Frontal cortex (tissue), 4 donors: ENCODE results near the gene AGBL4. TPM values are rescaled to one million over a fixed set of nuclear protein-coding genes. Genes with fewer than 3 reads are reported as not detected.

Source experiments
- DNase-seq, 2 donors: peaks; one replicate each; pipeline ENCODE4 v3.0.0; 2012; ENCODE audit warnings: low spot score in 2 of 2
- FAIRE-seq: peaks from 2 replicates; lab custom pipeline; 2012; peaks lifted over from hg19 to GRCh38; lab: Jason Lieb, UNC
- total RNA-seq: library from RNA; depleted of rRNA; stranded (reverse); fragments of >200 nt; gene quantifications from one replicate; pipeline ENCODE4 v1.2.3, GENCODE V29; 2014
- donor health status: control.
- donor health status: control.
- donor health status: control.

The AGBL4 gene
- total RNA-seq, 1 donor from 2014 or later: 3.3 TPM

- DNase-seq (no peak), FAIRE-seq (no peak)
Measured at GRCh38 chr1:48684381-48684780, 1339.4 kb downstream of the AGBL4 start.

- FAIRE-seq: no peak
- no peak for DNase-seq
Measured at GRCh38 chr1:48683839-48684238, 1339.9 kb downstream of the AGBL4 start.

GRCh38 chr1:48681476-48682305, 1342.1 kb downstream of the AGBL4 start:
- no peak for DNase-seq
- FAIRE-seq: no peak

DNA sequence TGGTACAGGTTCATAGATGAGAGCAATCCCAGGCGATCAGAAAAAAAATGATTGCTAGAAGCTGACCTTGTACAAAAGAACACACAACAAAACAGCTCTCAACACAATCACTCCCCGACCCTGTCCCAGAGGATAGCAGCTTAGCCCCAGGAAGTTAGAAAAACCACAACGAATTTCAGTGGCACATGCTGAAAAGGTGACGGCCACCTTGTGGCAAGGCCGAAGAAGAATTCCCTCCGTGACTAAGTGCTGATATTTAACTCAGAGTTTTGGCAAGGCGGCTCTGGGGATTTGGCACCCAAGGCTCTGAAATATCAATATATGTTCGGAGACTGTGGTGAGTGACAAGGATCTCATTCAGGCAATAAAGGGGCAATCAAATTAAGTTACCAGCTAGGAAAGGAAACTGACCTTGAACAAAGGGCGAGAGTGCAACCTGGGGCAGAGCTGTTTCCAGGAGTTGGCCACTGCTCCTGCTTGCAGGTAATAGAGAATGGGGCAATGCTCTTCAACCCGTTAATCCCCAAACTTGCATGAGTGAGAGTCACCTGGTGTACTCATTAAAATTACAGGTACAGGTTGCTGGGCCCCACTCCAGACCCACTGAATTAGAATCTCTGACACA, 1343.2 kb downstream of the AGBL4 start:
- no peak for DNase-seq

DNA sequence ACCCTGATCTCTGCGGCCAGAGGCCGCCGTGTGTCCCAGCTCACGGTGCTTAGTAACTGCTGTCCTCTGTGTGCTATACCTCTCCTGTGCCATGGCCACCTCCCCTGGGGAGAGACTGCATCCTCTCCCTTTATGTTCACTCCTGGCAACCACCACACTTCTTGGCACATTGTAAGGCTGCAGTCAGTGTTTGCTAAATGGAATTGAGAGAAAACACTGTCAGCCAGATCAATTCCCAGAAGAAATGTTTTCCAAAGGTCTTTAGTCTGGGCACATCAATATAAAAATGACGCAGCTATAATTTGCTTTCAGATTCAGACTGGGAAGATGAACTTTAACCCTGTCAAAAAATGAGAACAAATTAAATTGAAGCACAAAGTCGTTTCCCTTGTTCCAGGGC, 1343.9 kb downstream of the AGBL4 start:
- FAIRE-seq (no peak), DNase-seq (no peak)

More for the DNA sequence above, 1343.2 kb downstream of the AGBL4 start:
- no peak for FAIRE-seq

- no peak for FAIRE-seq
- DNase-seq: no peak
Measured at GRCh38 chr1:48678710-48679505, 1344.8 kb downstream of the AGBL4 start.

GRCh38 chr1:48677306-48678287, 1346.2 kb downstream of the AGBL4 start:
- DNase-seq (peak; percentile 26 to 44), FAIRE-seq (no peak)

GRCh38 chr1:48676822-48677221, 1346.9 kb downstream of the AGBL4 start:
- DNase-seq: no peak
- FAIRE-seq: no peak

DNA sequence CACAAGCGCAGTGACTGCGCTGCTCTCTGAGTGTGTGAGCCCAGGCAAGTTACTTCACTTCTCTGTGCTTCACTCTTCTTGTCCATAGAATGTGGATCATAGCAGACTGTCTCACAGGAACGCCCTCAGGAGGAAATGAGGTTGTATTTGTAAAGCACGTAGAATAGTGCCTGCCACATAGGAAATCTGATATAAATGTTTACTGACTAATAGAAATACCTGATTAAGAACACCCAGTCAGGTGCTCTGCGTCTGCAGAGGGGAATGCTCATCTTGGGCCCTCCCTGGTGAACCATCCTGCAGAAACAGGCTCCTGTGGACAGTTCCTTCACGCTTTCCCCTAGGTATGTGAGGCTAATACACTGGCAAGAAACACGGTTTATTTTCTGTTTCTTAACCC, 1347.4 kb downstream of the AGBL4 start:
- DNase-seq: no peak
- no peak for FAIRE-seq

- FAIRE-seq: no peak
- DNase-seq: no peak
Measured at GRCh38 chr1:48675251-48675650, 1348.5 kb downstream of the AGBL4 start.

DNA sequence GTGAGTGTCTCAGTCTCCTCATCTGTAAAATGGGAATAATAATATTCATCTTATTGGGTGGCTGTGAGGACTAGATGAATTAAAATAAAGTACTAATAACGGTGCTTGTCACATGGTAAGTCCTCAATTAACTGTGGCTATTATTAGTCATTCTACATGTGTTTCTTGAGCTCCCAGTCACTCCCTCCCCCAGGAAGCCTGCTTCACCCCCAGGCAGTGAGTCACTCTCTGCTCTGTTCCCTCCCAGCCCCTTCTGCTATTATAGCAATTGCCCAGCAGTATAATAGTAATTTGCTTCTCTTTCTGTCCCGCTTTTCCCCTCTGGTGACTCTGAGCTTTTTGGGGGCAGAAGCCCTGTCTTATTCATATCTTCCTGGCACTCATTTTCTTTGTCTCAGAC, 1349.1 kb downstream of the AGBL4 start:
- FAIRE-seq (no peak), DNase-seq (no peak)

DNA sequence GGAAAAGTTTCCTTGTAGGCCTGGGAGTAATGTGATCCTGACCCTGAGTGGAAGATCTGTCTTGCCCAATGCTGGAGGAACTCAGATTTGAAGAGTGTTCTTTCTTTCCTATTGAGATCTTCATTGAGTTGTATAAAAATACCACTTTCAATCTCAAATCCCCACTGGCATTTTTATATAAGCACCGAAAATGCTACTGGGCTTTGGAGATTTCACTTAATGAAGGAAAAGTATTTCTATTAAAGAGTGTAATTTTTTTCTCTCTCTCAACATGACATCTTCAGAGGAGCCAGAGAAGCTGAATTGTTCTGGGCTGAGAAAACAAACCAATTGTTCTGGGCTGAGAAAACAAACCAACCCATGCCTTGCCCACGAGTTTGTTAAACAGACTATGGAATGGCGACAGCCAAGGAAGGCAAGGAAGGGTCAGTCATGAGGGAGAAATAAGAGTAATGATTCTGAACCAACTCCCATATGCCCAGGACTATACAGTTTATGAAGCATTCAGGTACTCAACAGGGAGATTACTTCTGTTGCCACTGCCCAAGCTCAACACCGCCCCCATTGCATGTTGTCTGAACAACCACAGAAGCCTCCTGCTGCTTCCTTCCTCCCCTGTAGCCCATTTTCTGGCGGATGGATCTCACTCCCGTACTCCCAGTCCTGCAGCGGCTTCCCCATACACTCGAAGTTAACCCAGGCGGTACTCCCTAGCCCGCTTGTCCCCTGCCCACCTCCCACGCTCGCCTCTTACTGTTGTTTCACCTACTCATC, 1350.2 kb downstream of the AGBL4 start:
- FAIRE-seq: no peak
- no peak for DNase-seq

- no peak for FAIRE-seq
Measured at GRCh38 chr1:48671578-48671977, 1352.2 kb downstream of the AGBL4 start.

DNA sequence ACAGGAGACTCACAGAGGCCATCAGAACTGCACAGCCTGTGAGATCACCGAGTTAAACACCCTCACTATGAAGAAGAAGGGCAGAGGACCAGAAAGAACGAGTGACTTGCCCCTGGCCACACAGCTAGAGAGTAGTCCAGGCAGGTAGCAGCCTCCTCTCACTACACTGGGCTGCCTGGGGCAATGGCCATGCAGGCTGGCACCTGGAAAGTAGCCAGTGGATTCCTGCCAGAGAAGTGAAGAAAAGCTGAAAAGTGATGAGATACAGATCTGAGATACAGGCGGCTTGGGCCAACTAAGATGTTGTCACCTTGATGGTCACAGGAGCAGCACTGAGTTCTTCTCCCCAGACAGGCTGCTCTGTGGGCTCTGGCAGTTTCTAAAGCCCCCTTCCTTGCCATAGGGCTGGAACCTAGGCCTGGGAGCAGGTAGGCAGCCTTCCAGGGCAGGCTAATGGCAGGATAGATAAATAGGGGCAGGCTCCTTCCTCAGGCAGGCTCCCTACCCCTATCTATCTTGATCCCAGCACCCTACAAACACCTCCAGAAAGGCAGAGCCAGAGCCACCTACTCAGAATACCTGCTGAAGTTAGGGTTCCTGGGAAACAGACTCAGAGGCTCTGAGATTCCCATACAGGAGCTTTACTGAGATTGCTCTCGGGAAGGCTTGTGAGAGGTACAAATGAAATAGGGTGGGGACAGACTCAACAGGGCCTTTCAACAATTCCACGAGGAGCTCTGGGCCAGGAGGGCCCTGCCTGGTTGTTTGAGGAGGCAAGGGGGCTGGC, 1353.3 kb downstream of the AGBL4 start:
- no peak for FAIRE-seq

More at GRCh38 chr1:48671578-48671977, 1352.2 kb downstream of the AGBL4 start:
- DNase-seq: no peak

DNA sequence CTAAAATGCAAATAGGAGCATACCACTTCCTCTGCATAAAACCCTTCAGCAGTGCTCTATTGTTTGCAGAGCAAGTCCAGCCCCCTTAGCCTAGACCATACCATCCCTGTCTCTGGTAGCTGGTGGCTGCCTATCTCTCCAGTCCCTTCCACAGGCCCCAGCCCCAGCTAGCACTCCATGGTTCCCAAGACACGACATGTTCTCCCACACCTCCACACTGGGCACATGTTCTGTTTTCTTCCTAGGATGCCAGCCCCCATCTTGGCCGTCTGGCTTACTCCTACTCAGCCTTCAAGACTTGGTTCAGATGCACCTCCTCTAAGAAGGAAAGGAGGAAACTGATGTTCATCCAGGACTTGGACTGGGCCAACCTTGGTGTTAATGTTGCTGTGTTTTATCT, 1355.4 kb downstream of the AGBL4 start:
- DNase-seq: no peak
- FAIRE-seq: no peak

More for the DNA sequence above, 1353.3 kb downstream of the AGBL4 start:
- DNase-seq: no peak

DNA sequence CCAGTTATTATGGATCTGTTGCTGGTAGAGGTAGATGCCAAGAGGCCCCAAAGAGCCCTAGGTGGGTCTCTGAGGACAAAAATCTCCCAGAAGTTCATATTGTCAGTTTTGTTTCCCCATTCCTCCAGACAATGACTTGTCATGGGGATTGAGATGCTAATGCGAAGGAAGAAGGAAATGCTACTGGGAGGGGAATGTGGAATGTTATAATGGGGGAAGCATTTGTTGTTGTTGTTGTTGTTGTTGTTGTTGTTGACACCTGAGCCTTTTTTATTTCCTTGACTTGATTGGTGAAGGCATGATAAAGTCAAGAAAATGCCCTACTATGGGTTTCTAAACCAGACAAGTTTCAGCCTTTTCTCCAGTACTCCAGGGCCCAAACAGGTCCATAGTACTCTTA, 1356.0 kb downstream of the AGBL4 start:
- FAIRE-seq: no peak
- DNase-seq: no peak

- DNase-seq (no peak), FAIRE-seq (no peak)
Measured at GRCh38 chr1:48665708-48666407, 1357.9 kb downstream of the AGBL4 start.
